A673 (cell line): ENCODE results near the gene ORC2. TPM values are rescaled to one million over a fixed set of nuclear protein-coding genes. Genes with fewer than 3 reads are reported as not detected.

ENCODE experiments used
- BruUV-seq: library from RNA; stranded (reverse); fragments of 400-500 nt; replicated peaks from 2 replicates; lab custom pipeline; 2021; lab: Mats Ljungman, UMichigan
- CTCF ChIA-PET: fragments of 300-600 bp; sonication (Branson Sonifier 250); formaldehyde crosslinking; loops from one replicate; lab custom pipeline; 2022; ENCODE audit warnings: antibody characterized with exemption; lab: Charles Lee
- POLR2A ChIA-PET: fragments of 300-600 bp; sonication (Branson Sonifier 250); formaldehyde crosslinking; loops from one replicate; lab custom pipeline; 2022; ENCODE audit warnings: antibody characterized with exemption; ENCODE audit not compliant: low non-redundant PET; lab: Charles Lee
- DNase-seq: peaks from one replicate; pipeline ENCODE4 v3.0.0-alpha.2; 2015; ENCODE audit warnings: low spot score
- H3K27ac ChIP-seq: fragments of 200-600 bp; sonication (generic); 2 replicates; pipeline ENCODE4 v1.5.1; 2016; ENCODE audit warnings: mixed run types, low read depth, mild to moderate bottlenecking, mixed read lengths, antibody characterized with exemption, low read length; ENCODE audit not compliant: poor library complexity, severe bottlenecking
- H3K27me3 ChIP-seq: fragments of 200-600 bp; sonication (generic); replicated peaks from 2 replicates; pipeline ENCODE4 v1.6.1; 2017; ENCODE audit warnings: mixed run types, low read depth, mild to moderate bottlenecking, mixed read lengths, antibody characterized with exemption, low read length; ENCODE audit not compliant: insufficient read depth, poor library complexity
- H3K36me3 ChIP-seq: fragments of 200-600 bp; sonication (generic); 2 replicates; pipeline ENCODE4 v1.6.1; 2016; ENCODE audit warnings: mixed run types, mild to moderate bottlenecking, mixed read lengths, antibody characterized with exemption, low read length; ENCODE audit not compliant: insufficient read depth, poor library complexity, severe bottlenecking
- H3K4me1 ChIP-seq: fragments of 200-600 bp; sonication (generic); 2 replicates; pipeline ENCODE4 v1.6.1; 2017; ENCODE audit warnings: mixed run types, mild to moderate bottlenecking, mixed read lengths, antibody characterized with exemption, low read length; ENCODE audit not compliant: insufficient read depth, poor library complexity, severe bottlenecking
- H3K4me3 ChIP-seq: fragments of 200-600 bp; sonication (generic); 2 replicates; pipeline ENCODE4 v1.5.1; 2016; ENCODE audit warnings: low read depth, mixed run types, mild to moderate bottlenecking, mixed read lengths, low read length; ENCODE audit not compliant: poor library complexity, severe bottlenecking
- H3K9me3 ChIP-seq: fragments of 200-600 bp; sonication (generic); 2 replicates; pipeline ENCODE4 v1.6.1; 2016; ENCODE audit warnings: mixed run types, low read depth, mild to moderate bottlenecking, mixed read lengths, antibody characterized with exemption, low read length; ENCODE audit not compliant: poor library complexity, severe bottlenecking
- CTCF ChIP-seq: fragments of 300-800, 200-600 bp; sonication (generic); conservative IDR thresholded peaks from 2 replicates; pipeline ENCODE4 v1.5.1; 2017; ENCODE audit warnings: low read depth, mild to moderate bottlenecking, antibody characterized with exemption, low read length, moderate library complexity, mixed read lengths
- EZH2 ChIP-seq: fragments of 200-600 bp; sonication (generic); IDR thresholded peaks from 2 replicates; pipeline ENCODE4 v1.6.1; 2017; ENCODE audit warnings: borderline replicate concordance, low read depth, mild to moderate bottlenecking, mixed read lengths, antibody characterized with exemption, low read length; ENCODE audit not compliant: poor library complexity, severe bottlenecking
- intact Hi-C: fragments of 100-400 bp; cut with micrococcal nuclease; formaldehyde crosslinking; loops from one replicate; pipeline ENCODE4 v1.10.0; 2022; ENCODE audit not compliant: unreplicated experiment
- total RNA-seq: library from RNA; stranded (reverse); gene quantifications from 2 replicates; pipeline ENCODE4 v1.2.3, GENCODE V29; 2021

Gene ORC2
- total RNA-seq, 1 experiment from 2014 or later: 48.6 TPM

GRCh38 chr2:200860092-200860795 lies 103.2 kb downstream of the ORC2 start:
- TF ChIP-seq CTCF (no peak), EZH2 (no peak)

More at GRCh38 chr2:200860092-200860795, 103.2 kb downstream of the ORC2 start:
- peaks cover 64% of the 10 kb centered on the region for H3K36me3 ChIP-seq
- BruUV-seq: no TSS peak
- intact Hi-C loops: no loop called here
- peaks cover 10% of the 10 kb centered on the region for H3K4me1 ChIP-seq
- DNase-seq: no peak
- peak overlapping the region; percentile 41 for H3K27ac ChIP-seq
- no peak overlapping the region for H3K4me3 ChIP-seq
- ChIA-PET POLR2A (no interaction called here), CTCF (no interaction called here)
- H3K27me3 ChIP-seq: no peaks in the 10 kb centered on the region
- H3K9me3 ChIP-seq: no peaks in the 10 kb centered on the region

Other genes starting within 250 kb of the ORC2 start
- gene BZW1, start 151.8 kb downstream of the ORC2 start, total RNA-seq: 321 and 396 TPM in 2 replicates
- gene CLK1, start 99.0 kb downstream of the ORC2 start, total RNA-seq: 69.6 and 73.3 TPM in 2 replicates
- 37.2 and 48.3 TPM in 2 replicates for gene PPIL3, start 74.6 kb downstream of the ORC2 start, total RNA-seq
- gene NIF3L1, start 74.3 kb downstream of the ORC2 start, total RNA-seq: 56.4 and 56.7 TPM in 2 replicates
- 15.5 and 18.4 TPM in 2 replicates for gene HYCC2, start 108.0 kb upstream of the ORC2 start, total RNA-seq
- gene NDUFB3, start 108.3 kb upstream of the ORC2 start, total RNA-seq: 119 and 120 TPM in 2 replicates
- gene CFLAR, start 152.5 kb upstream of the ORC2 start, total RNA-seq: 55.1 and 57.5 TPM in 2 replicates
- 0.85 and 1.2 TPM in 2 replicates for gene CASP10, start 219.5 kb upstream of the ORC2 start, total RNA-seq